Loucy (cell line): Measurements from ENCODE around the gene NLRP8.

ENCODE experiments used
- H2AFZ ChIP-seq: fragments of 200-600 bp; sonication (generic); 2 replicates; pipeline ENCODE4 v1.6.0; 2016; ENCODE audit warnings: antibody characterized with exemption, mild to moderate bottlenecking, low read length, moderate library complexity
- H3F3A ChIP-seq: fragments of 200-600 bp; 2 replicates; pipeline ENCODE4 v1.6.0; 2016; ENCODE audit warnings: antibody characterized with exemption, low read depth, mild to moderate bottlenecking
- H3K27me3 ChIP-seq: fragments of 200-600 bp; sonication (generic); 2 replicates; pipeline ENCODE4 v1.6.1; 2014; ENCODE audit warnings: low read length, mild to moderate bottlenecking; ENCODE audit not compliant: insufficient read depth, poor library complexity, severe bottlenecking
- H3K36me3 ChIP-seq: fragments of 200-600 bp; sonication (generic); 2 replicates; pipeline ENCODE4 v1.6.1; 2016; ENCODE audit warnings: low read length; ENCODE audit not compliant: insufficient read depth
- H3K4me1 ChIP-seq: fragments of 200-600 bp; sonication (generic); 2 replicates; pipeline ENCODE4 v1.5.1; 2014; ENCODE audit warnings: low read length, mild to moderate bottlenecking; ENCODE audit not compliant: insufficient read depth, poor library complexity, severe bottlenecking
- H3K4me2 ChIP-seq: fragments of 200-600 bp; sonication (generic); 2 replicates; pipeline ENCODE4 v1.6.0; 2014; ENCODE audit warnings: antibody characterized with exemption, low read length, low read depth, mild to moderate bottlenecking; ENCODE audit not compliant: poor library complexity, severe bottlenecking
- H3K4me3 ChIP-seq: fragments of 200-600 bp; sonication (generic); 2 replicates; pipeline ENCODE4 v1.5.1; 2014; ENCODE audit warnings: low read length, mild to moderate bottlenecking, mixed read lengths; ENCODE audit not compliant: poor library complexity, severe bottlenecking
- H3K79me2 ChIP-seq: fragments of 200-600 bp; sonication (generic); 2 replicates; pipeline ENCODE4 v1.6.1; 2014; ENCODE audit warnings: low read length; ENCODE audit not compliant: insufficient read depth
- H3K9ac ChIP-seq: fragments of 200-600 bp; sonication (generic); 2 replicates; pipeline ENCODE4 v1.6.0; 2014; ENCODE audit warnings: mild to moderate bottlenecking, low read depth, low read length, moderate library complexity; ENCODE audit not compliant: poor library complexity, severe bottlenecking
- H3K9me2 ChIP-seq: fragments of 200-600 bp; sonication (generic); replicated peaks from 2 replicates; pipeline ENCODE4 v1.6.1; 2016; ENCODE audit warnings: low read depth, low read length, mixed read lengths
- H3K9me3 ChIP-seq: fragments of 200-600 bp; sonication (generic); 2 replicates; pipeline ENCODE4 v1.6.1; 2014; ENCODE audit warnings: mild to moderate bottlenecking, antibody characterized with exemption, low read length, low read depth; ENCODE audit not compliant: insufficient read depth
- H4K20me1 ChIP-seq: fragments of 200-600 bp; sonication (generic); 2 replicates; pipeline ENCODE4 v1.6.0; 2014; ENCODE audit warnings: antibody characterized with exemption, low read length, mild to moderate bottlenecking; ENCODE audit not compliant: insufficient read depth, poor library complexity, severe bottlenecking
- CTCF ChIP-seq: fragments of 200-600 bp; sonication (generic); conservative IDR thresholded peaks from 2 replicates; pipeline ENCODE4 v1.5.1; 2014; ENCODE audit warnings: mild to moderate bottlenecking, antibody characterized with exemption, low read length
- EZH2phosphoT487 ChIP-seq: fragments of 200-600 bp; IDR thresholded peaks from 2 replicates; pipeline ENCODE4 v1.6.1; 2018; ENCODE audit warnings: antibody characterized with exemption, mild to moderate bottlenecking, moderate library complexity, borderline replicate concordance

NLRP8 gene

GRCh38 chr19:55902080-55902751, 45.4 kb upstream of the NLRP8 start:
- Histone ChIP-seq H2AFZ (no peak overlapping the region), H3K9ac (no peak overlapping the region), H3K9me2 (no peaks in the 10 kb centered on the region), H4K20me1 (no peaks in the 10 kb centered on the region), H3K9me3 (no peaks in the 10 kb centered on the region), H3K36me3 (no peaks in the 10 kb centered on the region), H3K4me3 (no peak overlapping the region), H3K27me3 (no peaks in the 10 kb centered on the region), H3F3A (no peaks in the 10 kb centered on the region), H3K4me1 (no peaks in the 10 kb centered on the region), H3K4me2 (no peak overlapping the region), H3K79me2 (no peaks in the 10 kb centered on the region)
- TF ChIP-seq CTCF (no peak), EZH2phosphoT487 (no peak)

DNA sequence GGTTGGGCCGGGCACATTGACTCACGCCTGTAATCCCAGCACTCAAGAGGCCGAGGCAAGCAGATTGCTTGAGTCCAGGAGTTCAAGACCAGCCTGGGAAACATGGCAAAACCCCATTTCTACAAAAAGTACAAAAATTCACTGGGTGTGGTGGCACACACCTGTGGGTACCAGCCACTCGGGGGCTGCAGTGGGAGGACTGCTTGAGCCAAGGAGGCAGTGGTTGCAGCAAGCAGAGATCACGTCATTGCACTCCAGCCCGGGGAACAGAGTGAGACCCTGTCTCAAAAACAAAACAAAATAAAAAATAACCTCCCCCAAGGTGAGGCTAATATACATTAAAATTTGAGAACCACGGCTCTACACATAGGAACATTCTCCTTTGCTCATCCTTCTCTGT, 40.3 kb upstream of the NLRP8 start:
- Histone ChIP-seq H3K9me2 (no peaks in the 10 kb centered on the region), H3K4me2 (no peak overlapping the region)
- no peak for TF ChIP-seq EZH2phosphoT487
- TF ChIP-seq CTCF: no peak

GRCh38 chr19:55907746-55908145, 39.9 kb upstream of the NLRP8 start:
- no peak overlapping the region for H3K4me3 ChIP-seq
- TF ChIP-seq EZH2phosphoT487: no peak
- no peak for TF ChIP-seq CTCF
- H4K20me1 ChIP-seq: no peaks in the 10 kb centered on the region
- H3F3A ChIP-seq: no peaks in the 10 kb centered on the region
- no peaks in the 10 kb centered on the region for H3K4me1 ChIP-seq
- peaks cover 5% of the 10 kb centered on the region; the same call in 1 of the 2 replicates for H3K9me3 ChIP-seq
- H3K9me2 ChIP-seq: no peaks in the 10 kb centered on the region
- H3K4me2 ChIP-seq: no peak overlapping the region
- no peaks in the 10 kb centered on the region for H3K27me3 ChIP-seq
- no peak overlapping the region for H3K9ac ChIP-seq
- H2AFZ ChIP-seq: no peak overlapping the region
- H3K79me2 ChIP-seq: no peaks in the 10 kb centered on the region
- no peaks in the 10 kb centered on the region for H3K36me3 ChIP-seq

More for the DNA sequence above, 40.3 kb upstream of the NLRP8 start:
- Histone ChIP-seq H3K27me3 (no peaks in the 10 kb centered on the region), H3K4me3 (no peak overlapping the region), H2AFZ (no peak overlapping the region), H3K79me2 (no peaks in the 10 kb centered on the region), H4K20me1 (no peaks in the 10 kb centered on the region), H3F3A (no peaks in the 10 kb centered on the region), H3K4me1 (no peaks in the 10 kb centered on the region), H3K9me3 (peaks cover 5% of the 10 kb centered on the region; the same call in 1 of the 2 replicates), H3K9ac (no peak overlapping the region), H3K36me3 (no peaks in the 10 kb centered on the region)
